ENCODE data around the gene MAP4K1. TPM values are rescaled to one million over a fixed set of nuclear protein-coding genes. Genes with fewer than 3 reads are reported as not detected.
A peak's percentile ranks its signal among the peaks of the same experiment; 100 is the strongest.

Gene MAP4K1
- total RNA-seq, 2 experiments from 2014 or later, result 173 to 185 TPM

DNA sequence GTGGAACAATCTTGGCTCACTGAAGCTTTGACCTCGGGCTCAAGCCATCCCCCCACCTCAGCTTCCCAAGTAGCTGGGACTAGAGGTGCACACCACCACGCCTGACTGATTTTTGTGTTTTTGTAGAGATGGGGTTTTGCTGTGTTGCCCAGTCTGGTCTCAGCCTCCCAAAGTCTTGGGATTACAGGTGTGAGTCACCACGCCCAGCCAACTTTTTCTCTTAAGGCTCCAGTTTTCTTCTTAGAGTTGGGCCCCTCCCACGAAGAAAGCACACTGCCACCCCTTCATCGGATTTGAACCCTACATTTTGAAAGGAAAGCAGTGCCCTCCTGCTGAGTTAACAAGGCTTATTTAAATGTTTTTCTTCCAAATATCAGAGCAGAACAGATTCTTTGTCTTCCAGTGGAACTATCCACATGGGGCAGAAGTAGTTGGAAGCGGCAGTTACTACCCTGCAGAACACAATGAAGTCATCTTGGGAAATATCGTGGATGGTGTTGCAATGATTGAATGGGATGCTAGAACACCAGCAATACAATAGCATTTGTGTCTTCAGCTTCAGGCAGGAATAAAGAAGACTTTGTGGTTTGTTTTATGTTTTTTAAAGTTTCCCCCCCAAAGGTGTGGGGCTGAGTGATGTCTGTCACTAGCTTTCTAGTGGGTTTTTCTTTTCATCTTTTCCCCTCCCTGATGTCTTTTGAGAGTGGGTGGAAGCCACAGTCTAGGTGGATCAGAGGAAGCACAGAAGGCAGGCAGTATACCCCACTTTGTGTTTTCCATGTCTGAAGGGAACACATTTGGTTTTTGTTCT is 38.6 kb upstream of the MAP4K1 start:
- intact Hi-C loops (cut with DNase I, micrococcal nuclease), result loop anchor here in 1 of 2 experiments (1.0 kb wide), 1 partner anchor 9 kb away; the partner anchor contains the start of gene ACTN4
- DNase-seq (peak in 8 of 14 experiments; percentile 17 to 86 (median 59)), ATAC-seq (ENCODE audit: poor library complexity) (peak; percentile 92)
- Mint-ChIP-seq H3K27ac (peak overlapping the region; percentile 39), H3K36me3 (ENCODE audit: low read depth) (no peaks in the 10 kb centered on the region), H3K4me3 (peak overlapping the region; percentile 71), H3K4me1 (ENCODE audit: low read depth) (peaks cover 54% of the 10 kb centered on the region), H3K27me3 (peaks cover 69% of the 10 kb centered on the region), H3K9me3 (no peaks in the 10 kb centered on the region)
- H3K27ac ChIP-seq (ENCODE audit: low read depth in 1 of 2, low read length in 2 of 2), result peak overlapping the region in 1 of 2 donors; percentile 26
- ChIA-PET POLR2A (interaction anchor here (0.6 to 2.8 kb wide), 17 partner anchors 9 to 282 kb away, joined by 3 to 27 read pairs (median 5); partner anchors contain the start of genes ACTN4, EIF3K, FAM98C and HNRNPL), CTCF (interaction anchor here (0.6 to 2.0 kb wide), 4 partner anchors 19 to 253 kb away, joined by 3 to 10 read pairs (median 7); partner anchors contain the start of gene FAM98C)
- peaks cover 0 to 12% of the 10 kb centered on the region in 2 experiments for H3K27me3 ChIP-seq (ENCODE audit: control insufficient read depth in 1 of 2, insufficient read depth in 2 of 2, low read length in 2 of 2)
- peaks cover 74% of the 10 kb centered on the region for H3K4me1 ChIP-seq (ENCODE audit: insufficient read depth, low read length)
- H3K9me3 ChIP-seq (ENCODE audit: control insufficient read depth in 1 of 2, insufficient read depth in 1 of 2, low read length in 2 of 2), result no peaks in the 10 kb centered on the region
- peak overlapping the region; percentile 13 for H3K4me3 ChIP-seq (ENCODE audit: low read length)
- peaks cover 22% of the 10 kb centered on the region for H3K36me3 ChIP-seq (ENCODE audit: insufficient read depth, low read length)
- TF ChIP-seq, protein P1, sequence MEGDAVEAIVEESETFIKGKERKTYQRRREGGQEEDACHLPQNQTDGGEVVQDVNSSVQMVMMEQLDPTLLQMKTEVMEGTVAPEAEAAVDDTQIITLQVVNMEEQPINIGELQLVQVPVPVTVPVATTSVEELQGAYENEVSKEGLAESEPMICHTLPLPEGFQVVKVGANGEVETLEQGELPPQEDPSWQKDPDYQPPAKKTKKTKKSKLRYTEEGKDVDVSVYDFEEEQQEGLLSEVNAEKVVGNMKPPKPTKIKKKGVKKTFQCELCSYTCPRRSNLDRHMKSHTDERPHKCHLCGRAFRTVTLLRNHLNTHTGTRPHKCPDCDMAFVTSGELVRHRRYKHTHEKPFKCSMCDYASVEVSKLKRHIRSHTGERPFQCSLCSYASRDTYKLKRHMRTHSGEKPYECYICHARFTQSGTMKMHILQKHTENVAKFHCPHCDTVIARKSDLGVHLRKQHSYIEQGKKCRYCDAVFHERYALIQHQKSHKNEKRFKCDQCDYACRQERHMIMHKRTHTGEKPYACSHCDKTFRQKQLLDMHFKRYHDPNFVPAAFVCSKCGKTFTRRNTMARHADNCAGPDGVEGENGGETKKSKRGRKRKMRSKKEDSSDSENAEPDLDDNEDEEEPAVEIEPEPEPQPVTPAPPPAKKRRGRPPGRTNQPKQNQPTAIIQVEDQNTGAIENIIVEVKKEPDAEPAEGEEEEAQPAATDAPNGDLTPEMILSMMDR (IDR thresholded peaks at IDR 0.05), result no peak

DNA sequence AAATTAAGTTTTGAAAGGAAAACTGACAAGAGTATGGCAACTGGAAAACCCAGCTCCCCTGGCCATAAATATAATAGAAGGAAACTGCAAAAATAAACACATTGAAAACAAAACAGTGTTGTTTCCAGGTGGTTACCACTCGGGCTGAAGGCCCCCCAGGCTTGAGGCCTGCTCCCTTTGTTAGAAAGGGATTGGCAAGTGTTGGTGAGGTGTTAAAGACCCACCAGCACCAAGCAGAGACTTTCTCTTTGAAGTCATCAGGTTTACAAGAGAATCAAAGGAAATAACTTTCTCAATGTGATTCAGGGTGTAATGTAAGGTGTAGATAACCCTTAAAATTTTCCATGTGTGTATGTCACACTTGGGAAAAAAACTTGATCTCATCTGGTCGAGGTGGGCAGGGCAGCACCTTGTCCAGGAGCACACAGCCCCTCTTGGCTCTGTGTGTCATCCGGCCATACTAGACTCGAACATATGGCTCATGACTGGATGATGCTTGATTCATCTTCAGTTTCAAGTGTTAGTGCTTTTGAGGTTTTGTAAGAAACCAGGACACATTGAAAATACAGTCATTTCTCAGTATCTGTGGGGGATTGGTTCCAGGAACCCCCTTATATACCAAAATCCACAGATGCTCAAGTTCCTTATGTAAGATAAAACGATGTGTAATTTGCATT is 37.5 kb upstream of the MAP4K1 start:
- Mint-ChIP-seq H3K4me1 (ENCODE audit: low read depth) (peaks cover 59% of the 10 kb centered on the region), H3K36me3 (ENCODE audit: low read depth) (no peaks in the 10 kb centered on the region), H3K4me3 (no peak overlapping the region), H3K9me3 (no peaks in the 10 kb centered on the region), H3K27me3 (peaks cover 65% of the 10 kb centered on the region), H3K27ac (peak overlapping the region; percentile 39)
- TF ChIP-seq, protein P1 (IDR thresholded peaks at IDR 0.05), result no peak
- H3K36me3 ChIP-seq (ENCODE audit: insufficient read depth, low read length), result peaks cover 17% of the 10 kb centered on the region
- POLR2A ChIA-PET, result interaction anchor here (2.8 kb wide), 1 partner anchor 8 kb away, joined by 27 read pairs; the partner anchor contains the start of gene ACTN4
- H3K9me3 ChIP-seq (ENCODE audit: control insufficient read depth in 1 of 2, insufficient read depth in 1 of 2, low read length in 2 of 2), result no peaks in the 10 kb centered on the region
- H3K27me3 ChIP-seq (ENCODE audit: control insufficient read depth in 1 of 2, insufficient read depth in 2 of 2, low read length in 2 of 2), result peaks cover 0 to 12% of the 10 kb centered on the region in 2 experiments
- CTCF ChIA-PET, result no interaction called here
- no peak overlapping the region for H3K27ac ChIP-seq (ENCODE audit: low read depth in 1 of 2, low read length in 2 of 2)
- DNase-seq, result peak in 1 of 14 experiments; percentile 32
- intact Hi-C loops (cut with DNase I, micrococcal nuclease), result no loop called here
- no peak overlapping the region for H3K4me3 ChIP-seq (ENCODE audit: low read length)
- no peak for ATAC-seq (ENCODE audit: poor library complexity)
- H3K4me1 ChIP-seq (ENCODE audit: insufficient read depth, low read length), result peaks cover 78% of the 10 kb centered on the region

DNA sequence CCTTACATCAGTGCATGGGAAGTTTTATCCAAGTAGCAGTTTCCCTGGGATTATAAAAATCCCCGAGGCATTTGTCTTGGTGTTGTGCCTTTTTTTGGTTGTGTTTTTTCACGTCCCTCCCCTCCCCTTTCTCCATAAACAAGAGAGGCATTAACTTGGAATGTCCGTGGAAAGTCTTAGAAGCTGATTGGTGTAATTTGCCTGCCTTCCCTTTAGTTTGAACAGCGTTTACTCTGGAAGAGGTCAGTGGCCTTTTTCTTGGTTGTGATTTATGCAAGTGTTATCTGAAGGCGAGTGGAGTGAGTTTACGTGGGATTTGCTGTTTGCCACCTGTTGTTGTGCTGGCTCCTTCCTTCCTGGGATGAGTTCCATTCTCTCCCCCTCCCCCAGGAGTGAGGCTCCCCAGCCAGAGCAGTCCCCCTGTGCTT is 36.9 kb upstream of the MAP4K1 start:
- Histone ChIP-seq H3K4me3 (ENCODE audit: low read length) (no peak overlapping the region), H3K27ac (ENCODE audit: low read depth in 1 of 2, low read length in 2 of 2) (no peak overlapping the region), H3K36me3 (ENCODE audit: insufficient read depth, low read length) (peaks cover 17% of the 10 kb centered on the region), H3K4me1 (ENCODE audit: insufficient read depth, low read length) (peaks cover 82% of the 10 kb centered on the region), H3K9me3 (ENCODE audit: control insufficient read depth in 1 of 2, insufficient read depth in 1 of 2, low read length in 2 of 2) (no peaks in the 10 kb centered on the region), H3K27me3 (ENCODE audit: control insufficient read depth in 1 of 2, insufficient read depth in 2 of 2, low read length in 2 of 2) (peaks cover 0 to 12% of the 10 kb centered on the region in 2 experiments)
- ChIA-PET CTCF (no interaction called here), POLR2A (no interaction called here)
- H3K9me3 Mint-ChIP-seq, result no peaks in the 10 kb centered on the region
- H3K36me3 Mint-ChIP-seq (ENCODE audit: low read depth), result no peaks in the 10 kb centered on the region
- TF ChIP-seq, protein P1 (IDR thresholded peaks at IDR 0.05), result no peak
- H3K27me3 Mint-ChIP-seq, result peaks cover 66% of the 10 kb centered on the region
- H3K27ac Mint-ChIP-seq, result no peak overlapping the region
- DNase-seq (no peak), ATAC-seq (ENCODE audit: poor library complexity) (no peak)
- H3K4me3 Mint-ChIP-seq, result no peak overlapping the region
- intact Hi-C loops (cut with DNase I, micrococcal nuclease), result no loop called here
- H3K4me1 Mint-ChIP-seq (ENCODE audit: low read depth), result peaks cover 65% of the 10 kb centered on the region

Measured in CD4-positive, alpha-beta T cell (primary cell).